GM06990 (cell line): ENCODE measurements around the gene B4GALT5.
"Not testable (repeated sequence)": the region's sequence is repeated elsewhere in the genome, so short reads cannot be mapped to it uniquely, and the experiment has no call there.

Experiments used
- DNase-seq: peaks from one replicate; pipeline ENCODE4 v3.0.0-alpha.2; 2011; ENCODE audit not compliant: insufficient read length; ENCODE audit errors: extremely low read depth
- H3K27me3 ChIP-seq: replicated peaks from 2 replicates; pipeline ENCODE4 v1.6.0; 2011; ENCODE audit warnings: low read length; ENCODE audit not compliant: control insufficient read depth, insufficient read depth
- H3K36me3 ChIP-seq: 2 replicates; pipeline ENCODE4 v1.5.1; 2011; ENCODE audit warnings: low read length; ENCODE audit not compliant: control insufficient read depth, insufficient read depth
- H3K4me3 ChIP-seq: replicated peaks from 2 replicates; pipeline ENCODE4 v1.5.1; 2011; ENCODE audit warnings: low read depth, mild to moderate bottlenecking, control low read depth, low read length
- CTCF ChIP-seq: IDR thresholded peaks from 2 replicates; pipeline ENCODE4 v1.5.1; 2011; ENCODE audit warnings: low read length, control low read depth, mild to moderate bottlenecking, inconsistent platforms; ENCODE audit not compliant: insufficient read depth, poor library complexity, severe bottlenecking

The B4GALT5 gene

GRCh38 chr20:49727478-49727877, 13.8 kb upstream of the B4GALT5 start:
- Histone ChIP-seq H3K36me3 (no peaks in the 10 kb centered on the region), H3K4me3 (no peak overlapping the region), H3K27me3 (no peaks in the 10 kb centered on the region)
- DNase-seq: no peak
- TF ChIP-seq CTCF: no peak

GRCh38 chr20:49725694-49726093, 12.0 kb upstream of the B4GALT5 start:
- no peak for TF ChIP-seq CTCF
- H3K27me3 ChIP-seq: no peaks in the 10 kb centered on the region
- no peaks in the 10 kb centered on the region for H3K36me3 ChIP-seq
- H3K4me3 ChIP-seq: no peak overlapping the region
- no peak for DNase-seq

DNA sequence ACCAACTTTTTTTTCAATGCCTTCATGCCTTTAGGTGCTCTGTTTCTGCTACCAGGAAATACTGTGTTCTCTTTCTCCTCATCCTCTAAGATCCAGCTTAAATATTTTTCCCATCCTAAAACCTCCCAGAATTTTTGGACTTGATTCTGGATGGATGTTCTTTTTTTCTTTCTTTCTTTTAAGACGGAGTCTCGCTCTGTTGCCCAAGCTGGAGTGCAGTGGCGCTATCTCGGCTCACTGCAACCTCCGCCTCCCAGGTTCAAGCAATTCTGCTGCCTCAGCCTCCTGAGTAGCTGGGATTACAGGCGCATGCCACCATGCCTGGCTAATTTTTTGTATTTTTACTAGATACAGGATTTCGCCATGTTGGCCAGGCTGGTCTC, 11.5 kb upstream of the B4GALT5 start:
- H3K36me3 ChIP-seq, H3K27me3 ChIP-seq, H3K4me3 ChIP-seq, DNase-seq: not testable (repeated sequence)

GRCh38 chr20:49724408-49725223, 10.9 kb upstream of the B4GALT5 start:
- H3K4me3 ChIP-seq: no peak overlapping the region
- no peak for DNase-seq
- TF ChIP-seq CTCF: no peak
- H3K36me3 ChIP-seq: no peaks in the 10 kb centered on the region
- H3K27me3 ChIP-seq: no peaks in the 10 kb centered on the region

- H3K4me3 ChIP-seq, DNase-seq, H3K36me3 ChIP-seq, H3K27me3 ChIP-seq: not testable (repeated sequence)
These were observed 10.1 kb upstream of the B4GALT5 start for GRCh38 chr20:49723758-49724157.

DNA sequence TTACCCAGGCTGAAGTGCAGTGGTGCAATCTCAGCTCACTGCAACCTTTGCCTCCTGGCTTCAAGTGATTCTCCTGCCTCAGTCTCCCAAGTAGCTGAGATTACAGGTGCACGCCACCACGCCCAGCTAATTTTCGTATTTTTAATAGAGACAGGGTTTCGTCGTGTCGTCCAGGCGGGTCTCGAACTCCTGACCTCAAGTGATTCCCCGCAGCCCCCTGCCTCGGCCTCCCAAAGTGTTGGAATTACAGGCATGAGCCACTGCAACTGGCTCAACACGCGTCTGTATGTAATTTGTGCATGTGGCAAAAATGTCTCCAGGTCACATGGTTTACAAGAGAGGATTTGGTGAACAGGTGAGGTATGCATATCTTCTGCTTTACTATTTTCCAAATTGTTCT, 7.6 kb upstream of the B4GALT5 start:
- not testable (repeated sequence) for H3K27me3 ChIP-seq, H3K36me3 ChIP-seq, DNase-seq, H3K4me3 ChIP-seq

- H3K27me3 ChIP-seq: no peaks in the 10 kb centered on the region
- no peak overlapping the region for H3K4me3 ChIP-seq
- TF ChIP-seq CTCF: no peak
- no peak for DNase-seq
- H3K36me3 ChIP-seq: no peaks in the 10 kb centered on the region
These were observed 1.8 kb upstream of the B4GALT5 start for GRCh38 chr20:49715466-49715865.
